Fibroblast of mammary gland (primary cell): ENCODE data around the gene RIPK3.
"Not testable (repeated sequence)": the region's sequence is repeated elsewhere in the genome, so short reads cannot be mapped to it uniquely, and the experiment has no call there.

Experiments used
- DNase-seq: peaks from one replicate; pipeline ENCODE4 v3.0.0-alpha.2; 2010; ENCODE audit warnings: low read depth
- H3K4me3 ChIP-seq: 2 replicates; pipeline ENCODE4 v1.5.1; 2011; ENCODE audit warnings: low read depth, mild to moderate bottlenecking, low read length, moderate library complexity; ENCODE audit not compliant: control insufficient read depth
- TF ChIP-seq, protein P1 (sequence below): conservative IDR thresholded peaks from 2 replicates; pipeline ENCODE4 v1.5.1; 2011; ENCODE audit warnings: low read depth, low read length, inconsistent platforms; ENCODE audit not compliant: control insufficient read depth, insufficient read depth

Gene RIPK3

DNA sequence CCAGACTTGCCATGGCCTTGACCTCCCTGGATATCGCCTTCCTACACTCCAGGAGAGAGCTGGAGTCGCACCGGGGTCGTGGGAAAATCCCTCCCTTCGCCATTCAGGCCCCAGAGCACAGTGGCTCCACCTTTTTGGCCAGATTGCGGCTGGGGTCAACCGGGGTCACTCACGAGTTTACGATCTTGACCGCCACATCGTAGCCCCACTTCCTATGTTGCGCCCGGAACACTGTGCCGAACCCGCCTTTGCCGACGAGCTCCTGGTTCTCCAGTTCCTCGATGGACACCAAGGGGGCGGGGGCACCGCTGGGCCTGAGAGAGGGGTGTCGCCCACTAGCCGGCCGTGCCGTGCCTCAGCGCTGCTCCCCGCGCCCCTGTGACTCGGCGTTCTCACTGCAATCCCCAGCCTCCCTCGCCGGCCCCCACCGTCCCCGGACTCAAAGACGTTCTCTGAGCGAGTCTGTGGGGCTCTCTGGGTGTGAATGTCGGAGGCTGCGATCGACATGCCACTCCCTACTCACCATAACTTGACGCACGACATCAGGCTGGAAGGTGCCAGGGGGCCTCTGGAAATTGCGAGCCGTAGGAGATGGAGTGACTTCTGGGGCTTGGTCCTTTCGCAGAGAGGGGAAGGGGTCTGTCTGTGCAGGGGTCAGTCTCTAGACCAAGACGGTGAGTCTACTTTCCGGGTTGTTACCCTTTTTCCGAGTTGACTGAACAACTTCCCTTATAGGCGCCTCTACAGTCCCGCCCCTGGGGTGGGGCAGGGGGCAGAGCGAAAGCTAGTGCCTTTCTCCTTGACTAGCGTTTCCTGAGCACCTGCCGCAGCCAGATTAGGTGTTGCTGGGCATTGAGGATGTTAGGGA lies at the start of gene RIPK3:
TSS of gene RIPK3 (minus strand) at position 708 of the 868 bp plus-strand sequence. CDS start at position 543, 165 bp downstream.
- no peak for DNase-seq
- TF ChIP-seq, protein P1, sequence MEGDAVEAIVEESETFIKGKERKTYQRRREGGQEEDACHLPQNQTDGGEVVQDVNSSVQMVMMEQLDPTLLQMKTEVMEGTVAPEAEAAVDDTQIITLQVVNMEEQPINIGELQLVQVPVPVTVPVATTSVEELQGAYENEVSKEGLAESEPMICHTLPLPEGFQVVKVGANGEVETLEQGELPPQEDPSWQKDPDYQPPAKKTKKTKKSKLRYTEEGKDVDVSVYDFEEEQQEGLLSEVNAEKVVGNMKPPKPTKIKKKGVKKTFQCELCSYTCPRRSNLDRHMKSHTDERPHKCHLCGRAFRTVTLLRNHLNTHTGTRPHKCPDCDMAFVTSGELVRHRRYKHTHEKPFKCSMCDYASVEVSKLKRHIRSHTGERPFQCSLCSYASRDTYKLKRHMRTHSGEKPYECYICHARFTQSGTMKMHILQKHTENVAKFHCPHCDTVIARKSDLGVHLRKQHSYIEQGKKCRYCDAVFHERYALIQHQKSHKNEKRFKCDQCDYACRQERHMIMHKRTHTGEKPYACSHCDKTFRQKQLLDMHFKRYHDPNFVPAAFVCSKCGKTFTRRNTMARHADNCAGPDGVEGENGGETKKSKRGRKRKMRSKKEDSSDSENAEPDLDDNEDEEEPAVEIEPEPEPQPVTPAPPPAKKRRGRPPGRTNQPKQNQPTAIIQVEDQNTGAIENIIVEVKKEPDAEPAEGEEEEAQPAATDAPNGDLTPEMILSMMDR, result no peak
- H3K4me3 ChIP-seq, result no peak within 1 kb of the TSS

GRCh38 chr14:24389226-24389848 lies 49.5 kb upstream of the RIPK3 start:
- DNase-seq, result peak; percentile 46
- TF ChIP-seq, protein P1, result no peak
- H3K4me3 ChIP-seq, result no peak overlapping the region

DNA sequence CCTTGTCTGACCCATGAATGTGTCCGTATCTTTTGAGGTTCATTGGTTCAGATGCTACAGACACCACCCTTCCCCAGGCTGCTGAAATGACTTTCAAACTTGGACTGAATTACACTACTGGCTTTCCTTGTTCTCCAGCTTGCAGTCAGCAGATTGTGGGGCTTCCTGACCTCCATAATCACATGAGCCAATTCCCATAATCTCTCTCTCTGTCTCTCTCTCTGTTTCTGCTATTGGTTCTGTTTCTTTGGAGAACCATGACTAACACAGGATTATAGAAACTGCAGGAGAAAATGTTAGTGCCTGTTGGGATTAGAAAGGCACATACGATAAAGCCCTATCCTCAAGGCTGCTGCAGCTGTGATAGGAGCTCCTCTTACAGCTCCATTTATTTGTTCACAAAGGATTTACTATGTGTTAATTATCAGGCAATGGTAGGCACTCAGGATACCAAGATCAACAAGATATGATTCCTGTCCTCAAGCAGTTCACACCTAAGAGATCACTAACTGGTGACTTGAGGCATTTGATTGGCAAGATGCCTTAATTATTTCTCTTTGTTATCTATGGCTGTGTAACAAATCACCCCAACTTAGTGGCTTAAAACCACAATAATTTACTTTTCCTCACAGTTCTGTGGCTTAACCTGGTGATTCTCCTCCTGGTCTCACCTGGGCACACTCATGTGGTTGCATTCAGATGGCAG lies 48.8 kb upstream of the RIPK3 start:
- no peak overlapping the region for H3K4me3 ChIP-seq
- no peak for DNase-seq
- TF ChIP-seq, protein P1, result no peak

DNA sequence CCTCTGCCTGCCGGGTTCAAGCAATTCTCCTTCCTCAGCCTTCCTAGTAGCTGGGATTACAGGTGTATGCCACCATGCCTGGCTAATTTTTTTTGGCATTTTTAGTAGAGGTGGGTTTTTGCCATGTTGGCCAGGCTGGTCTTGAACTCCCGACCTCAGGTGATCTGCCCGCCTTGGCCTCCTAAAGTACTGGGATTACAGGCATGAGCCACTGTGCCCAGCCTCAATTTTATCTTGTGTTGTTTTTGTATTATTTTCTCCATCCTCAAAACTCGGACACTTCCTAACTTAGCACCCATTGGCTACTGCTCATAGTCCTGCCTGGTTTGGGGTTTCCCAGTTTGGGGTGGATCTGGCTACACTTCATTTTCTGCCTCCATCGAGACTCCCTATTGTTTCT lies 47.8 kb upstream of the RIPK3 start:
- DNase-seq, H3K4me3 ChIP-seq: not testable (repeated sequence)

- H3K4me3 ChIP-seq, result no peak overlapping the region
- TF ChIP-seq, protein P1, result no peak
- no peak for DNase-seq
Measured at GRCh38 chr14:24387009-24387345, 47.2 kb upstream of the RIPK3 start.

DNA sequence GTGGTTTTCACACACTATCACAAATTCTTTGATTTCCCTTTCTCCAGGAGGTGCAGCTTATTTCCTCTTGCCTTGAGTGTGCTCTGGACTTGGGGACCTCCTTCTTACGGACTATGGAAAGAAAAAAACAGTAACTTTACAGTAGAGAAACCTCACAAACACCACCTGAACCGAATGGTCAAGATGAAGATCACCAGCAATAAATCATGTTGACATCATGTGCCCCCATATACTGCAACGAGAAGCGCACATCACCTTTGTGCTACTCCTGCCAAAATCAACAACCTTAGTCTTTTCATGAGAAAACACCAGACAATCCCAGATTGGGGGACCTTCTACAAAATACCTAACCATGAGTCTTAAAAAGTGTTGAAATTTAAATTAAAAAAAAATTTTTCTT lies 45.7 kb upstream of the RIPK3 start:
- no peak overlapping the region for H3K4me3 ChIP-seq
- TF ChIP-seq, protein P1, result no peak
- DNase-seq, result no peak

GRCh38 chr14:24384169-24384568 lies 44.4 kb upstream of the RIPK3 start:
- no peak for DNase-seq
- TF ChIP-seq, protein P1, result no peak
- H3K4me3 ChIP-seq, result no peak overlapping the region
